OCI-LY3 (cell line): ENCODE data around the gene TSN.

Experiments
- CTCF ChIP-seq: fragments of 200-600, 300-600 bp; sonication (generic); IDR thresholded peaks from 2 replicates; pipeline ENCODE4 v1.5.1; 2014; ENCODE audit warnings: antibody characterized with exemption, low read length, low read depth
- EZH2phosphoT487 ChIP-seq: fragments of 200-600 bp; shearing (Covaris generic); IDR thresholded peaks from 2 replicates; pipeline ENCODE4 v1.6.1; 2018; ENCODE audit warnings: antibody characterized with exemption, mixed run types, low read depth

DNA sequence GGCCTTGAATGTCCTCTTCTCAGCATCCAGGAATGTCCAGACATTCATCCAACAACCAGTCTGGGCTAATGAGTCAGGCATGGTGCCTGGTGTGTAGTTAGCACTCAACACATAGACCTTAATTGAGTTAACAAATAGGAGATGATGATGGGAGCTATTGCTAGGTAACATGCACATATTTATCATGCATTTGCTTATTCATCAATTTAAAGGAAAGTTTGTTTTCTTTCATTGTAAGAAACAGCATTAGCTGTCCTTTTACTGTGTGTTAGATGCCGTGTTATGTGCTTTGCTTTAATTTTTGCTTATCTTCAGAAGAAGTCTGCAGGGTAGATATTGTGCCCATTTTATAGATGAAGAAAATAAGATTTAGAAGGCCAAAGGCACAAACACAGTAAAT is 43.2 kb downstream of the TSN start:
- TF ChIP-seq CTCF (no peak), EZH2phosphoT487 (no peak)
